ENCODE data around the gene ADGRA1. TPM values are rescaled to one million over a fixed set of nuclear protein-coding genes. Genes with fewer than 3 reads are reported as not detected.

Gene ADGRA1
- total RNA-seq, 2 experiments from 2014 or later: not detected

- Mint-ChIP-seq H3K27me3 (no peaks in the 10 kb centered on the region), H3K4me1 (no peaks in the 10 kb centered on the region), H3K36me3 (peaks cover 6% of the 10 kb centered on the region), H3K9me3 (ENCODE audit: low read depth) (peaks cover 13% of the 10 kb centered on the region), H3K4me3 (no peak overlapping the region), H3K27ac (no peak overlapping the region)
- ATAC-seq (no peak), DNase-seq (no peak)
- CTCF ChIA-PET: no interaction called here
Observed at GRCh38 chr10:133176546-133176945, 88.8 kb downstream of the ADGRA1 start.

DNA sequence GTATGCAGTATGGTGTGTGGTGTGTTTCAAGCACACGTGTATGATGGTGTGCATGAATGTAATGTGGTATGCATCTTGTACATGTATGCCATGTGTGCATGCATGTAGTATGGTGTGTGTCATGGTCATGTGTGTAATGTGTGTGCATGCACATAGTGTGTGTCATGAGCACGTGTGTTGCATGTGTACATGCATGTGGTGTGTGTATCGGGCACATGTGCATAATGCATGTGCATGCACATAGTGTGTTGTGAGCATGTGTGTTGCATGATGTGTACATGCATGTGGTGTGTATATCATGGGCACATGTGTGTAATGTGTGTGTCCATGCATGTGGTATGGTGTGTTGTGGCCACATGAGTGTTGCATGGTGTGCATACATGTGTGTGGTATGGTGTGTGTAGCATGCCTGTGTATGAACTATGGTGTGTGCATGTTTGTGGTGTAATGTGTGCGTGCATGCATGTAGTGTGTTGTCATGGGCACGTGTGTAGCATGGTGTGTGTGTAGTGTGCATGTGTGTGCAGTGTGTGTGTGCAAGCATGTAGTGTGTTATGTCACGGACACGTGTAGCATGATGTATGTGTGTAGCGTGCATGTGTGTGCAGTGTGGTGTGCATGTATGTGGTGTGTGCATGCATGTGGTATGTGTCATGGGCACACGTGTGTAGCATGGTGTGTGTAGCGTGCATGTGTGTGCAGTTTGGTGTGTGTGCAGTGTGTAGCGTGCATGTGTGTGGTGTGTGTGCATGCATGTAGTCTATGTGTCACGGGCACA, 89.8 kb downstream of the ADGRA1 start:
- peaks cover 6% of the 10 kb centered on the region for H3K36me3 Mint-ChIP-seq

GRCh38 chr10:133178357-133179127, 90.8 kb downstream of the ADGRA1 start:
- ATAC-seq (no peak), DNase-seq (no peak)
- CTCF ChIA-PET: no interaction called here
- Mint-ChIP-seq H3K27ac (no peak overlapping the region), H3K4me3 (no peak overlapping the region), H3K9me3 (ENCODE audit: low read depth) (peaks cover 13% of the 10 kb centered on the region), H3K4me1 (no peaks in the 10 kb centered on the region), H3K36me3 (peaks cover 6% of the 10 kb centered on the region), H3K27me3 (no peaks in the 10 kb centered on the region)

More for the DNA sequence above, 89.8 kb downstream of the ADGRA1 start:
- no peaks in the 10 kb centered on the region for H3K27me3 Mint-ChIP-seq
- no peak overlapping the region for H3K4me3 Mint-ChIP-seq
- no peak overlapping the region for H3K27ac Mint-ChIP-seq
- H3K9me3 Mint-ChIP-seq (ENCODE audit: low read depth): peaks cover 13% of the 10 kb centered on the region
- CTCF ChIA-PET: no interaction called here
- no peak for DNase-seq
- no peak for ATAC-seq
- H3K4me1 Mint-ChIP-seq: no peaks in the 10 kb centered on the region

- Mint-ChIP-seq H3K36me3 (peaks cover 6% of the 10 kb centered on the region), H3K9me3 (ENCODE audit: low read depth) (peaks cover 15% of the 10 kb centered on the region), H3K4me3 (no peak overlapping the region), H3K27me3 (no peaks in the 10 kb centered on the region), H3K27ac (no peak overlapping the region), H3K4me1 (no peaks in the 10 kb centered on the region)
- DNase-seq (no peak), ATAC-seq (no peak)
- CTCF ChIA-PET: no interaction called here
Observed at GRCh38 chr10:133179128-133179520, 91.4 kb downstream of the ADGRA1 start.

DNA sequence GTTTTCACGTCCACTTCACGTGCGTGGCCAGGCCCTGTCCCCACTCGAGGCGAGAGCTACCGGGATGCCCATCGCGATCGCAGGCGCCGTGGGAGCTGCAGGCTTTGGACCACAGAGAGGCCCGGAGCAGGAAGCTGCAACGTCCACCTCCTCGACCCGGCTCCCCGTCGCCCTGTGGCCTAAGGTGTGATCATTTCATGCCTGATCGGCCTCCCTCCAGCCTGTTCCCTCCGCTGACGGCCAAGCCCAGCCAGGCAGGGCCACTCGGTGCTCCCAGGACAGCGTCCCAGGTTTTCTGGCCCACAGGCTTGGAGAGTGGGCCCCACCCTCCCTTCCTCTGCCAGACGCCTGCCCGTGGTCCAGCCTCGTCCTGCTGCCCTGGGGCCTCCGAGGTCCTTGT, 91.9 kb downstream of the ADGRA1 start:
- ATAC-seq (no peak), DNase-seq (no peak)
- CTCF ChIA-PET: no interaction called here
- Mint-ChIP-seq H3K27me3 (no peaks in the 10 kb centered on the region), H3K36me3 (peaks cover 6% of the 10 kb centered on the region), H3K27ac (no peak overlapping the region), H3K4me3 (no peak overlapping the region), H3K4me1 (no peaks in the 10 kb centered on the region), H3K9me3 (ENCODE audit: low read depth) (peaks cover 18% of the 10 kb centered on the region)

GRCh38 chr10:133180192-133180964, 92.7 kb downstream of the ADGRA1 start:
- no peak for DNase-seq

DNA sequence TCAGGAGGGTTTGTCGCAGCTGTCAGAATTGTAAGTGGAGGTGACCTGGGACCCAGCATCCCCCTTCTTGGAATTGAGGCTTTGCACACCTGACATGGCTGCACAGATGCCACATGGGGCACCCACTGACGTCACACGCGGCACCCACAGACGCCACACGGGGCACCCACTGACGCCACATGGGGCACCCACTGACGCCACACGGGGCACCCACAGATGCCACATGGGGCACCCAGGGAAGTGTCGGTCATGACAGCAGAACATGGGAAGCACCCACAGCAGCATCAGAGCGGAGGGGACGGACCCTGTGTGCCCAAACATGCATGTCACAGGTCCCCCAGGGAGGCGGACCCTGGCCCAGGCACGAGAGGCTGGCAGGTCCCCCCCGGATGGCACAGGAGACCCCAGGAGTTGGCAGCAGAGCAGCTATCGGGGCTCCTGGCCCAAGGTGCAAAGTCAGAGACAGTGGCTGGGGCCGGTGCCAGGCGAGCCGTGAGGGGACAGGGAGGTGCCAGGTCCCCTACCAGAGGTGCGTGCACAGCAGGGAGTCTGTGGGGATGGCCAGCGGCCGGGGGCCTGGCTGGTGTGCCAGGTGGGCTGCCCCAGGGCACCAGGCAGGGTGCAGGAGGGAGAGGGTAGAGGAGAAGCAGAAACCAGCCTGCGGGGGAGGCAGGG, 93.4 kb downstream of the ADGRA1 start:
- H3K4me3 Mint-ChIP-seq: no peak overlapping the region
- ATAC-seq (no peak), DNase-seq (no peak)
- CTCF ChIA-PET: no interaction called here
- no peak overlapping the region for H3K27ac Mint-ChIP-seq
- H3K27me3 Mint-ChIP-seq: no peaks in the 10 kb centered on the region
- H3K9me3 Mint-ChIP-seq (ENCODE audit: low read depth): peaks cover 18% of the 10 kb centered on the region
- no peaks in the 10 kb centered on the region for H3K4me1 Mint-ChIP-seq
- H3K36me3 Mint-ChIP-seq: peaks cover 6% of the 10 kb centered on the region

More at GRCh38 chr10:133180192-133180964, 92.7 kb downstream of the ADGRA1 start:
- H3K27me3 Mint-ChIP-seq: no peaks in the 10 kb centered on the region
- H3K4me3 Mint-ChIP-seq: no peak overlapping the region
- no peaks in the 10 kb centered on the region for H3K4me1 Mint-ChIP-seq
- H3K27ac Mint-ChIP-seq: no peak overlapping the region
- CTCF ChIA-PET: no interaction called here
- H3K9me3 Mint-ChIP-seq (ENCODE audit: low read depth): peaks cover 18% of the 10 kb centered on the region
- peaks cover 6% of the 10 kb centered on the region for H3K36me3 Mint-ChIP-seq
- no peak for ATAC-seq

Other genes with a start within 250 kb of the ADGRA1 start
- not detected for gene CFAP46, start 145.4 kb upstream of the ADGRA1 start, total RNA-seq
- gene KNDC1, start 72.3 kb downstream of the ADGRA1 start, total RNA-seq: under 1 TPM in 1 of 2 experiments, not detected in 1; 0.32 TPM
- not detected for gene UTF1, start 142.3 kb downstream of the ADGRA1 start, total RNA-seq
- under 1 TPM in 1 of 2 experiments, not detected in 1; 0.12 TPM for gene VENTX, start 149.9 kb downstream of the ADGRA1 start, total RNA-seq
- gene ADAM8, start 188.9 kb downstream of the ADGRA1 start, total RNA-seq: 100 to 1,000 TPM; 142 to 173 TPM
- 10 to 100 TPM; 60.4 to 64.7 TPM for gene TUBGCP2, start 220.9 kb downstream of the ADGRA1 start, total RNA-seq
- 10 to 100 TPM; 50.7 to 60.1 TPM for gene ZNF511, start 221.0 kb downstream of the ADGRA1 start, total RNA-seq
- not detected for gene CALY, start 249.0 kb downstream of the ADGRA1 start, total RNA-seq

Data from activated CD8-positive, alpha-beta memory T cell treated with anti-CD3 and anti-CD28 coated beads, Interleukin-2, amount 10 ng/mL, durations not matched to agents 7 days and 5 days (primary cell).